Stomach smooth muscle (tissue), 2 donors: ENCODE measurements around the gene IQCK.

Source experiments
- H3K27ac ChIP-seq: one replicate; pipeline ENCODE4 v1.7.0; 2013; ENCODE audit warnings: mild to moderate bottlenecking, low read length, inconsistent platforms
- H3K27me3 ChIP-seq, 2 donors: one replicate each; pipeline ENCODE4 v1.7.0; 2013; ENCODE audit warnings: low read length in 2 of 2; ENCODE audit not compliant: insufficient read depth in 2 of 2, control insufficient read depth in 1 of 2
- H3K36me3 ChIP-seq, 2 donors: one replicate each; pipeline ENCODE4 v1.7.0; 2013; ENCODE audit warnings: low read length in 2 of 2; ENCODE audit not compliant: control insufficient read depth in 2 of 2, insufficient read depth in 2 of 2
- H3K4me1 ChIP-seq: one replicate; pipeline ENCODE4 v1.7.0; 2013; ENCODE audit warnings: low read length; ENCODE audit not compliant: control insufficient read depth, insufficient read depth
- H3K4me3 ChIP-seq, 2 donors: one replicate each; pipeline ENCODE4 v1.7.0; 2013; ENCODE audit warnings: low read length in 2 of 2
- H3K9ac ChIP-seq, 2 donors: one replicate each; pipeline ENCODE4 v1.7.0; 2013; ENCODE audit warnings: low read length in 2 of 2, mild to moderate bottlenecking in 1 of 2
- H3K9me3 ChIP-seq, 2 donors: one replicate each; pipeline ENCODE4 v1.7.0; 2013; ENCODE audit warnings: low read length in 2 of 2; ENCODE audit not compliant: control insufficient read depth in 2 of 2
- donor health status: healthy.
- donor health status: Pancreatic carcinoma.

The IQCK gene

GRCh38 chr16:19718624-19718965 is 524 bp downstream of the IQCK start:
- Histone ChIP-seq H3K9ac (peak overlapping the region; percentile 75 to 79), H3K9me3 (no peaks in the 10 kb centered on the region), H3K4me1 (peaks cover 12% of the 10 kb centered on the region), H3K27me3 (no peaks in the 10 kb centered on the region), H3K4me3 (peak overlapping the region; percentile 85 to 93), H3K36me3 (peaks cover 7 to 8% of the 10 kb centered on the region in 2 donors), H3K27ac (peak overlapping the region; percentile 67)

GRCh38 chr16:19722269-19722952 is 4.3 kb downstream of the IQCK start:
- Histone ChIP-seq H3K4me3 (no peak overlapping the region), H3K4me1 (peaks cover under 1% of the 10 kb centered on the region), H3K27me3 (no peaks in the 10 kb centered on the region), H3K36me3 (no peaks in the 10 kb centered on the region), H3K27ac (no peak overlapping the region), H3K9me3 (no peaks in the 10 kb centered on the region), H3K9ac (no peak overlapping the region)

- H3K9ac ChIP-seq = no peak overlapping the region
- H3K9me3 ChIP-seq = no peaks in the 10 kb centered on the region
- H3K4me1 ChIP-seq = no peaks in the 10 kb centered on the region
- H3K27me3 ChIP-seq = no peaks in the 10 kb centered on the region
- no peaks in the 10 kb centered on the region for H3K36me3 ChIP-seq
- H3K27ac ChIP-seq = no peak overlapping the region
- H3K4me3 ChIP-seq = no peak overlapping the region
These were observed 4.9 kb downstream of the IQCK start for GRCh38 chr16:19722981-19723380.

GRCh38 chr16:19728636-19728965 is 10.5 kb downstream of the IQCK start:
- Histone ChIP-seq H3K9me3 (no peaks in the 10 kb centered on the region), H3K27ac (no peak overlapping the region), H3K27me3 (no peaks in the 10 kb centered on the region), H3K4me1 (no peaks in the 10 kb centered on the region), H3K4me3 (no peak overlapping the region), H3K9ac (no peak overlapping the region), H3K36me3 (peaks cover 0 to 3% of the 10 kb centered on the region in 2 donors)

- H3K4me1 ChIP-seq = no peaks in the 10 kb centered on the region
- H3K27me3 ChIP-seq = no peaks in the 10 kb centered on the region
- H3K36me3 ChIP-seq = peaks cover 0 to 9% of the 10 kb centered on the region in 2 donors
- no peak overlapping the region for H3K4me3 ChIP-seq
- no peak overlapping the region for H3K27ac ChIP-seq
- H3K9ac ChIP-seq = no peak overlapping the region
- H3K9me3 ChIP-seq = no peaks in the 10 kb centered on the region
These were observed 15.5 kb downstream of the IQCK start for GRCh38 chr16:19733551-19733950.

- Histone ChIP-seq H3K27me3 (no peaks in the 10 kb centered on the region), H3K27ac (no peak overlapping the region), H3K9ac (no peak overlapping the region), H3K4me1 (no peaks in the 10 kb centered on the region), H3K9me3 (no peaks in the 10 kb centered on the region), H3K4me3 (no peak overlapping the region), H3K36me3 (peaks cover 0 to 12% of the 10 kb centered on the region in 2 donors)
These were observed 17.2 kb downstream of the IQCK start for GRCh38 chr16:19735074-19735867.

- Histone ChIP-seq H3K4me1 (no peaks in the 10 kb centered on the region), H3K4me3 (no peak overlapping the region), H3K9ac (no peak overlapping the region), H3K36me3 (peaks cover 0 to 11% of the 10 kb centered on the region in 2 donors), H3K27me3 (no peaks in the 10 kb centered on the region), H3K27ac (no peak overlapping the region), H3K9me3 (no peaks in the 10 kb centered on the region)
These were observed 19.4 kb downstream of the IQCK start for GRCh38 chr16:19737306-19738038.

GRCh38 chr16:19741354-19741753 is 23.3 kb downstream of the IQCK start:
- Histone ChIP-seq H3K4me1 (no peaks in the 10 kb centered on the region), H3K9me3 (no peaks in the 10 kb centered on the region), H3K4me3 (no peak overlapping the region), H3K9ac (no peak overlapping the region), H3K27ac (no peak overlapping the region), H3K27me3 (no peaks in the 10 kb centered on the region), H3K36me3 (peaks cover 0 to 8% of the 10 kb centered on the region in 2 donors)

GRCh38 chr16:19743816-19744159 is 25.7 kb downstream of the IQCK start:
- Histone ChIP-seq H3K4me1 (no peaks in the 10 kb centered on the region), H3K27ac (no peak overlapping the region), H3K27me3 (no peaks in the 10 kb centered on the region), H3K9me3 (no peaks in the 10 kb centered on the region), H3K36me3 (peaks cover 0 to 4% of the 10 kb centered on the region in 2 donors), H3K9ac (no peak overlapping the region), H3K4me3 (no peak overlapping the region)

- Histone ChIP-seq H3K27ac (no peak overlapping the region), H3K36me3 (peaks cover 0 to 2% of the 10 kb centered on the region in 2 donors), H3K9me3 (no peaks in the 10 kb centered on the region), H3K27me3 (no peaks in the 10 kb centered on the region), H3K4me3 (no peak overlapping the region), H3K4me1 (no peaks in the 10 kb centered on the region), H3K9ac (no peak overlapping the region)
These were observed 26.6 kb downstream of the IQCK start for GRCh38 chr16:19744670-19745069.
